Osteocyte (in vitro differentiated cells): ENCODE data around the gene MTMR1. TPM values are rescaled to one million over a fixed set of nuclear protein-coding genes. Genes with fewer than 3 reads are reported as not detected.
A peak's percentile ranks its signal among the peaks of the same experiment; 100 is the strongest.

Experiments
- DNase-seq: peaks from one replicate; pipeline ENCODE4 v3.0.0; 2021; ENCODE audit warnings: mixed read lengths; ENCODE audit not compliant: unreplicated experiment; ENCODE audit errors: extremely low spot score
- H3K27ac Mint-ChIP-seq: one replicate; pipeline ENCODE4 v1.8.0; 2021; ENCODE audit warnings: mild to moderate bottlenecking, mixed read lengths; ENCODE audit not compliant: unreplicated experiment
- H3K27me3 Mint-ChIP-seq: one replicate; pipeline ENCODE4 v1.8.0; 2021; ENCODE audit warnings: mixed read lengths; ENCODE audit not compliant: unreplicated experiment
- H3K36me3 Mint-ChIP-seq: one replicate; pipeline ENCODE4 v1.8.0; 2021; ENCODE audit warnings: mixed read lengths; ENCODE audit not compliant: unreplicated experiment
- H3K4me1 Mint-ChIP-seq: one replicate; pipeline ENCODE4 v1.8.0; 2021; ENCODE audit warnings: mixed read lengths; ENCODE audit not compliant: unreplicated experiment
- H3K4me3 Mint-ChIP-seq: one replicate; pipeline ENCODE4 v1.8.0; 2021; ENCODE audit warnings: mild to moderate bottlenecking, moderate library complexity, mixed read lengths; ENCODE audit not compliant: unreplicated experiment
- H3K9me3 Mint-ChIP-seq: one replicate; pipeline ENCODE4 v1.8.0; 2021; ENCODE audit warnings: mixed read lengths; ENCODE audit not compliant: unreplicated experiment
- CTCF ChIP-seq: fragments of 200-600 bp; sonication (generic); IDR thresholded peaks from 2 replicates; pipeline ENCODE4 v1.5.0; 2021; ENCODE audit warnings: antibody characterized with exemption, mild to moderate bottlenecking, moderate library complexity
- total RNA-seq: library from RNA; stranded (reverse); gene quantifications from 2 replicates; pipeline ENCODE4 v1.2.1, GENCODE V29; 2021

MTMR1 gene
- total RNA-seq, 1 donor from 2014 or later: 23.6 TPM

- Mint-ChIP-seq H3K4me1 (peaks cover 21% of the 10 kb centered on the region), H3K27ac (no peak overlapping the region), H3K27me3 (no peaks in the 10 kb centered on the region), H3K9me3 (peaks cover 12% of the 10 kb centered on the region), H3K36me3 (no peaks in the 10 kb centered on the region), H3K4me3 (no peak overlapping the region)
- no peak for DNase-seq
- TF ChIP-seq CTCF: no peak
These were observed 3.1 kb upstream of the MTMR1 start for GRCh38 chrX:150690126-150690525.

- no peak for DNase-seq
- Mint-ChIP-seq H3K36me3 (no peaks in the 10 kb centered on the region), H3K27me3 (no peaks in the 10 kb centered on the region), H3K27ac (peak overlapping the region; percentile 75), H3K9me3 (peaks cover 19% of the 10 kb centered on the region), H3K4me3 (peak overlapping the region; percentile 68), H3K4me1 (peaks cover 37% of the 10 kb centered on the region)
- TF ChIP-seq CTCF: no peak
These were observed 900 bp upstream of the MTMR1 start for GRCh38 chrX:150692296-150692695.

- H3K27me3 Mint-ChIP-seq: no peaks in the 10 kb centered on the region
- peaks cover 40% of the 10 kb centered on the region for H3K4me1 Mint-ChIP-seq
- H3K36me3 Mint-ChIP-seq: no peaks in the 10 kb centered on the region
- H3K27ac Mint-ChIP-seq: peak overlapping the region; percentile 95
- peaks cover 19% of the 10 kb centered on the region for H3K9me3 Mint-ChIP-seq
- DNase-seq: no peak
- TF ChIP-seq CTCF: no peak
- peak overlapping the region; percentile 86 for H3K4me3 Mint-ChIP-seq
These were observed 754 bp downstream of the MTMR1 start for GRCh38 chrX:150693725-150694574.

GRCh38 chrX:150694738-150695410, 1.7 kb downstream of the MTMR1 start:
- Mint-ChIP-seq H3K27ac (peak overlapping the region; percentile 95), H3K27me3 (no peaks in the 10 kb centered on the region), H3K4me3 (no peak overlapping the region), H3K36me3 (no peaks in the 10 kb centered on the region), H3K4me1 (peaks cover 37% of the 10 kb centered on the region), H3K9me3 (peaks cover 19% of the 10 kb centered on the region)
- no peak for DNase-seq
- TF ChIP-seq CTCF: no peak

- no peak for TF ChIP-seq CTCF
- Mint-ChIP-seq H3K4me3 (no peak overlapping the region), H3K27ac (no peak overlapping the region), H3K27me3 (no peaks in the 10 kb centered on the region), H3K4me1 (peaks cover 36% of the 10 kb centered on the region), H3K36me3 (no peaks in the 10 kb centered on the region), H3K9me3 (peaks cover 14% of the 10 kb centered on the region)
- DNase-seq: no peak
These were observed 3.1 kb downstream of the MTMR1 start for GRCh38 chrX:150696331-150696730.
